Spleen (tissue), 11 donors: ENCODE results near the gene PTPRG. TPM values are rescaled to one million over a fixed set of nuclear protein-coding genes. Genes with fewer than 3 reads are reported as not detected.

ENCODE experiments used
- DNase-seq: peaks from one replicate; pipeline ENCODE4 v3.0.0-alpha.2; 2020
- H3K27ac ChIP-seq, 8 donors: fragments of 200-600 bp; sonication (generic) in 7 of 8; 1 replicate in 4 of 8; 2 replicates in 4 of 8; pipeline versions ENCODE4 v1.5.0 to v1.8.0; 2016 to 2021; ENCODE audit warnings: inconsistent platforms in 4 of 8, mild to moderate bottlenecking in 4 of 8, moderate library complexity in 1 of 8
- H3K27me3 ChIP-seq, 7 donors: fragments of 200-600 bp; sonication (generic) in 6 of 7; replicated peaks in 1 of 7; 1 replicate in 4 of 7; 2 replicates in 3 of 7; pipeline versions ENCODE4 v1.5.0 to v1.8.0; 2016 to 2021; ENCODE audit warnings: inconsistent platforms in 3 of 7, mild to moderate bottlenecking in 1 of 7
- H3K36me3 ChIP-seq, 6 donors: fragments of 200-600 bp; sonication (generic) in 5 of 6; 1 replicate in 4 of 6; 2 replicates in 2 of 6; pipeline versions ENCODE4 v1.5.0 to v1.8.0; 2016 to 2021; ENCODE audit warnings: inconsistent platforms in 2 of 6
- H3K4me1 ChIP-seq, 6 donors: fragments of 200-600 bp; sonication (generic) in 5 of 6; 1 replicate in 3 of 6; 2 replicates in 3 of 6; pipeline versions ENCODE4 v1.5.0 to v1.8.0; 2016 to 2021; ENCODE audit warnings: inconsistent platforms in 3 of 6
- H3K4me3 ChIP-seq, 8 donors: fragments of 200-600 bp; sonication (generic) in 7 of 8; 1 replicate in 4 of 8; 2 replicates in 4 of 8; pipeline versions ENCODE4 v1.5.0 to v1.8.0; 2016 to 2021; ENCODE audit warnings: inconsistent platforms in 4 of 8, mild to moderate bottlenecking in 4 of 8, moderate library complexity in 2 of 8
- H3K9me3 ChIP-seq, 8 donors: fragments of 200-600 bp; sonication (generic) in 7 of 8; 1 replicate in 4 of 8; 2 replicates in 4 of 8; pipeline versions ENCODE4 v1.5.0 to v1.8.0; 2016 to 2021; ENCODE audit warnings: inconsistent platforms in 4 of 8
- POLR2A ChIP-seq, 3 donors: fragments of 450-650 bp; IDR thresholded peaks; one replicate each; pipeline ENCODE4 v1.5.1; 2017; ENCODE audit warnings: antibody characterized with exemption in 3 of 3, mild to moderate bottlenecking in 1 of 3
- POLR2AphosphoS5 ChIP-seq, 3 donors: sonication (generic); formaldehyde crosslinking; IDR thresholded peaks; one replicate each; pipeline ENCODE4 v1.5.1; 2017; ENCODE audit warnings: antibody characterized with exemption in 3 of 3
- WGBS, 5 donors: extraction: QIAGEN DNeasy Blood & Tissue Kit in 3 of 5; methylation state at CpG; one replicate each; pipeline versions ENCODE4 v1.1.5 to v1.1.7; 2013 to 2018; 5-methylcytosine and 5-hydroxymethylcytosine counted together
- intact Hi-C: fragments of 100-400 bp; cut with DNase I; formaldehyde crosslinking; loops from one replicate; pipeline ENCODE4 v1.15.0; 2023; ENCODE audit warnings: low total_unique reads
- polyA plus RNA-seq, 3 donors: library from polyadenylated mRNA; stranded (reverse); fragments of 200-250 nt; gene quantifications; one replicate each; pipeline ENCODE4 v1.2.1, GENCODE V29; 2013
- total RNA-seq, 7 donors: library from RNA; depleted of rRNA in 3 of 7; stranded (reverse); fragments of >200 nt in 3 of 7; fragmentation: NEBNext Ultra II Directional in 4 of 7; extraction: Animal tissue kit (Norgen Biotek cat#: 25700) in 4 of 7; gene quantifications; one replicate each; pipeline versions ENCODE4 v1.1.0 to v1.2.1, GENCODE V29; 2016 to 2021
- TF ChIP-seq, protein P1 (sequence below), 11 experiments: fragments of 200-600 bp in 7 of 11; fragments of 450-650 bp in 4 of 11; sonication (generic) in 4 of 11; IDR thresholded peaks in 8 of 11; conservative IDR thresholded peaks in 3 of 11; 1 replicate in 7 of 11; 2 replicates in 4 of 11; pipeline versions ENCODE4 v1.4.0 to v1.8.0; 2016 to 2021; ENCODE audit warnings: antibody characterized with exemption in 11 of 11, inconsistent platforms in 4 of 11, mild to moderate bottlenecking in 1 of 11
- donor health status: healthy with polysubstance abuse.
- donor health status: DM: no; HTN: no; CAD: no; lungs with moderate emphysema.
- donor health status: DM: no; HTN: no; CAD: no.
- donor health status: Bipolar disorder and iron deficiency.
- donor health status: healthy.
- donor health status: DM: no; HTN: no; CAD: no.
- donor health status: DM: yes; HTN: yes; CAD: no.

The PTPRG gene
- total and polyA plus RNA-seq, 10 donors: 0.89 to 77.0 (median 34.5) TPM

GRCh38 chr3:61649381-61650170 lies 88.2 kb downstream of the PTPRG start:
- no peaks in the 10 kb centered on the region for H3K36me3 ChIP-seq
- H3K27ac ChIP-seq: no peak overlapping the region
- H3K4me3 ChIP-seq: no peak overlapping the region
- intact Hi-C loops: no loop called here
- H3K27me3 ChIP-seq: no peaks in the 10 kb centered on the region
- TF ChIP-seq POLR2A (IDR thresholded peaks at IDR 0.05): no peak
- no peak for TF ChIP-seq POLR2AphosphoS5 (IDR thresholded peaks at IDR 0.05)
- TF ChIP-seq, protein P1, sequence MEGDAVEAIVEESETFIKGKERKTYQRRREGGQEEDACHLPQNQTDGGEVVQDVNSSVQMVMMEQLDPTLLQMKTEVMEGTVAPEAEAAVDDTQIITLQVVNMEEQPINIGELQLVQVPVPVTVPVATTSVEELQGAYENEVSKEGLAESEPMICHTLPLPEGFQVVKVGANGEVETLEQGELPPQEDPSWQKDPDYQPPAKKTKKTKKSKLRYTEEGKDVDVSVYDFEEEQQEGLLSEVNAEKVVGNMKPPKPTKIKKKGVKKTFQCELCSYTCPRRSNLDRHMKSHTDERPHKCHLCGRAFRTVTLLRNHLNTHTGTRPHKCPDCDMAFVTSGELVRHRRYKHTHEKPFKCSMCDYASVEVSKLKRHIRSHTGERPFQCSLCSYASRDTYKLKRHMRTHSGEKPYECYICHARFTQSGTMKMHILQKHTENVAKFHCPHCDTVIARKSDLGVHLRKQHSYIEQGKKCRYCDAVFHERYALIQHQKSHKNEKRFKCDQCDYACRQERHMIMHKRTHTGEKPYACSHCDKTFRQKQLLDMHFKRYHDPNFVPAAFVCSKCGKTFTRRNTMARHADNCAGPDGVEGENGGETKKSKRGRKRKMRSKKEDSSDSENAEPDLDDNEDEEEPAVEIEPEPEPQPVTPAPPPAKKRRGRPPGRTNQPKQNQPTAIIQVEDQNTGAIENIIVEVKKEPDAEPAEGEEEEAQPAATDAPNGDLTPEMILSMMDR (IDR thresholded peaks at IDR 0.05 in 8 of 11, conservative IDR thresholded peaks at IDR 0.05 in 3 of 11): no peak
- WGBS, 5 donors: 68 to 75% (median 71%) methylated on average over 5 of the region's 5 CpGs
- DNase-seq: no peak
- H3K4me1 ChIP-seq: peaks cover 0 to 7% (median 0%) of the 10 kb centered on the region in 6 donors
- peaks cover 0 to 13% (median 6%) of the 10 kb centered on the region in 8 donors for H3K9me3 ChIP-seq

DNA sequence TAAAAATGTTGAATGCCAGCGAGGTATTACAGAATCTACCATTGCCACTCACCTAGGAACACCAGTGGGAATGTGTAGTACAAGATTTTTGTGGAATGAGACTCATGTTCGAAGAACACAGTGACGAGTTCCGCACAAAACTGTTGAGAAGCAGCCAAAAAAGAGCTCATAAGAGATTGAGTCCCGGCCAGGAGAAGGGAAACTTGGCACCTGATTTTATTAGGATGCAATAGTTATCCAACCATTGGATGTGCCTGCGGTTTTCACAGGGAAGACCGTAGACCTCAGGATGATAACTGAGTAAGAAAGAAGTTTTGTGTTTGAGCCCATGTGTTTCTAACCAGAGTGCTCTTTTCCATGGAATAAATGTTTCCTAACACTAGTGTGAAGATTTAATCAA lies 88.9 kb downstream of the PTPRG start:
- intact Hi-C loops: no loop called here

GRCh38 chr3:61650719-61651410 lies 89.5 kb downstream of the PTPRG start:
- no peak overlapping the region for H3K4me3 ChIP-seq
- H3K27ac ChIP-seq: no peak overlapping the region
- DNase-seq: no peak
- no peaks in the 10 kb centered on the region for H3K36me3 ChIP-seq
- peaks cover 0 to 2% (median 0%) of the 10 kb centered on the region in 8 donors for H3K9me3 ChIP-seq
- intact Hi-C loops: no loop called here
- no peaks in the 10 kb centered on the region for H3K27me3 ChIP-seq
- no peak for TF ChIP-seq POLR2AphosphoS5 (IDR thresholded peaks at IDR 0.05)
- no peak for TF ChIP-seq POLR2A (IDR thresholded peaks at IDR 0.05)
- TF ChIP-seq, protein P1 (IDR thresholded peaks at IDR 0.05 in 8 of 11, conservative IDR thresholded peaks at IDR 0.05 in 3 of 11): no peak
- H3K4me1 ChIP-seq: peaks cover 0 to 7% (median 0%) of the 10 kb centered on the region in 6 donors
- 57 to 68% (median 64%) methylated on average over 4 of the region's 4 CpGs for WGBS, 5 donors

More for the DNA sequence above, 88.9 kb downstream of the PTPRG start:
- no peaks in the 10 kb centered on the region for H3K27me3 ChIP-seq
- TF ChIP-seq, protein P1 (IDR thresholded peaks at IDR 0.05 in 8 of 11, conservative IDR thresholded peaks at IDR 0.05 in 3 of 11): no peak
- no peak for TF ChIP-seq POLR2A (IDR thresholded peaks at IDR 0.05)
- H3K36me3 ChIP-seq: no peaks in the 10 kb centered on the region
- H3K9me3 ChIP-seq: peaks cover 0 to 7% (median 2%) of the 10 kb centered on the region in 8 donors
- 82 to 95% (median 87%) methylated on average over 7 of the region's 7 CpGs for WGBS, 5 donors
- no peak overlapping the region for H3K4me3 ChIP-seq
- H3K27ac ChIP-seq: no peak overlapping the region
- no peak for DNase-seq
- H3K4me1 ChIP-seq: peaks cover 0 to 7% (median 0%) of the 10 kb centered on the region in 6 donors

- Histone ChIP-seq H3K9me3 (peaks cover 0 to 4% (median 0%) of the 10 kb centered on the region in 8 donors), H3K36me3 (no peaks in the 10 kb centered on the region), H3K4me3 (no peak overlapping the region), H3K27ac (no peak overlapping the region), H3K27me3 (no peaks in the 10 kb centered on the region), H3K4me1 (no peaks in the 10 kb centered on the region)
- TF ChIP-seq POLR2A (IDR thresholded peaks at IDR 0.05): no peak
- TF ChIP-seq, protein P1 (IDR thresholded peaks at IDR 0.05 in 8 of 11, conservative IDR thresholded peaks at IDR 0.05 in 3 of 11): no peak
- no peak for TF ChIP-seq POLR2AphosphoS5 (IDR thresholded peaks at IDR 0.05)
- intact Hi-C loops: no loop called here
- no peak for DNase-seq
- 60 to 72% (median 70%) methylated on average over 4 of the region's 4 CpGs for WGBS, 5 donors
These were observed 96.3 kb downstream of the PTPRG start for GRCh38 chr3:61657689-61658088.
